Muscle of arm (tissue), 12 donors: ENCODE data around the gene ATG5. TPM values are rescaled to one million over a fixed set of nuclear protein-coding genes. Genes with fewer than 3 reads are reported as not detected.
"Not testable (repeated sequence)": the region's sequence is repeated elsewhere in the genome, so short reads cannot be mapped to it uniquely, and the experiment has no call there.

Source experiments
- DNase-seq: peaks from one replicate; pipeline ENCODE4 v3.0.0-alpha.2; 2013
- polyA plus RNA-seq, 12 donors: library from polyadenylated mRNA; unstranded; fragments of 120-200 nt; gene quantifications; one replicate each; pipeline ENCODE4 v1.2.1, GENCODE V29; 2013; ENCODE audit not compliant: insufficient read length in 12 of 12

The ATG5 gene
- polyA plus RNA-seq, 12 donors: 20.7 to 37.2 (median 29.0) TPM; not detected in 1

GRCh38 chr6:106158816-106159215, 166.7 kb downstream of the ATG5 start:
- DNase-seq: no peak

- DNase-seq: no peak
These were observed 168.7 kb downstream of the ATG5 start for GRCh38 chr6:106156863-106157262.

- DNase-seq: no peak
These were observed 169.1 kb downstream of the ATG5 start for GRCh38 chr6:106156413-106156812.

- DNase-seq: no peak
These were observed 170.2 kb downstream of the ATG5 start for GRCh38 chr6:106155219-106155830.

GRCh38 chr6:106154326-106154725, 171.2 kb downstream of the ATG5 start:
- no peak for DNase-seq

- no peak for DNase-seq
These were observed 172.6 kb downstream of the ATG5 start for GRCh38 chr6:106152952-106153351.

- not testable (repeated sequence) for DNase-seq
These were observed 173.1 kb downstream of the ATG5 start for GRCh38 chr6:106152476-106152875.

GRCh38 chr6:106149472-106150069, 176.0 kb downstream of the ATG5 start:
- DNase-seq: no peak

- DNase-seq: no peak
These were observed 178.1 kb downstream of the ATG5 start for GRCh38 chr6:106147476-106147875.

GRCh38 chr6:106146852-106147351, 178.7 kb downstream of the ATG5 start:
- no peak for DNase-seq

GRCh38 chr6:106145741-106146227, 179.8 kb downstream of the ATG5 start:
- no peak for DNase-seq

GRCh38 chr6:106145144-106145543, 180.4 kb downstream of the ATG5 start:
- DNase-seq: no peak

GRCh38 chr6:106143665-106144064, 181.9 kb downstream of the ATG5 start:
- DNase-seq: no peak

- DNase-seq: no peak
These were observed 182.6 kb downstream of the ATG5 start for GRCh38 chr6:106142876-106143431.

GRCh38 chr6:106141441-106142237, 183.9 kb downstream of the ATG5 start:
- no peak for DNase-seq

- no peak for DNase-seq
These were observed 187.4 kb downstream of the ATG5 start for GRCh38 chr6:106138151-106138550.

- no peak for DNase-seq
These were observed 188.7 kb downstream of the ATG5 start for GRCh38 chr6:106136845-106137244.

GRCh38 chr6:106135911-106136571, 189.5 kb downstream of the ATG5 start:
- no peak for DNase-seq

GRCh38 chr6:106134906-106135634, 190.5 kb downstream of the ATG5 start:
- DNase-seq: no peak
